Activated gamma-delta T cell treated with anti-CD3 and anti-CD28 coated beads, Interleukin-2, amount 50 U/mL, for 16 hours (primary cell): Measurements from ENCODE around the gene SMIM21.

Experiments
- DNase-seq: peaks from one replicate; pipeline ENCODE4 v3.0.0-alpha.2; 2020; ENCODE audit warnings: low read depth

The SMIM21 gene

GRCh38 chr18:75377258-75377657 is 50.2 kb downstream of the SMIM21 start:
- DNase-seq = no peak

- no peak for DNase-seq
Measured at GRCh38 chr18:75376004-75376403, 51.5 kb downstream of the SMIM21 start.

GRCh38 chr18:75375341-75375740 is 52.2 kb downstream of the SMIM21 start:
- no peak for DNase-seq

- no peak for DNase-seq
Measured at GRCh38 chr18:75374466-75374865, 53.0 kb downstream of the SMIM21 start.

GRCh38 chr18:75369026-75369721 is 58.3 kb downstream of the SMIM21 start:
- DNase-seq = no peak

- DNase-seq = no peak
Measured at GRCh38 chr18:75365837-75366236, 61.7 kb downstream of the SMIM21 start.

GRCh38 chr18:75365254-75365629 is 62.3 kb downstream of the SMIM21 start:
- DNase-seq = no peak

GRCh38 chr18:75364512-75365253 is 62.8 kb downstream of the SMIM21 start:
- DNase-seq = no peak

- no peak for DNase-seq
Measured at GRCh38 chr18:75363446-75364225, 63.9 kb downstream of the SMIM21 start.

GRCh38 chr18:75362435-75362834 is 65.1 kb downstream of the SMIM21 start:
- no peak for DNase-seq

GRCh38 chr18:75360941-75361340 is 66.6 kb downstream of the SMIM21 start:
- DNase-seq = no peak

GRCh38 chr18:75360215-75360614 is 67.3 kb downstream of the SMIM21 start:
- no peak for DNase-seq
